Muscle of back (tissue), 11 donors: ENCODE measurements around the gene SGCD. TPM values are rescaled to one million over a fixed set of nuclear protein-coding genes. Genes with fewer than 3 reads are reported as not detected.

Experiments used
- DNase-seq, 3 donors: peaks; one replicate each; pipeline versions ENCODE4 v3.0.0 to v3.0.0-alpha.2; 2013
- polyA plus RNA-seq, 10 donors: library from polyadenylated mRNA; unstranded; fragments of 120-200 nt; gene quantifications; one replicate each; pipeline ENCODE4 v1.2.1, GENCODE V29; 2013; ENCODE audit not compliant: insufficient read length in 10 of 10

Gene SGCD
- polyA plus RNA-seq, 10 donors, result 77.3 to 113 (median 84.3) TPM

DNA sequence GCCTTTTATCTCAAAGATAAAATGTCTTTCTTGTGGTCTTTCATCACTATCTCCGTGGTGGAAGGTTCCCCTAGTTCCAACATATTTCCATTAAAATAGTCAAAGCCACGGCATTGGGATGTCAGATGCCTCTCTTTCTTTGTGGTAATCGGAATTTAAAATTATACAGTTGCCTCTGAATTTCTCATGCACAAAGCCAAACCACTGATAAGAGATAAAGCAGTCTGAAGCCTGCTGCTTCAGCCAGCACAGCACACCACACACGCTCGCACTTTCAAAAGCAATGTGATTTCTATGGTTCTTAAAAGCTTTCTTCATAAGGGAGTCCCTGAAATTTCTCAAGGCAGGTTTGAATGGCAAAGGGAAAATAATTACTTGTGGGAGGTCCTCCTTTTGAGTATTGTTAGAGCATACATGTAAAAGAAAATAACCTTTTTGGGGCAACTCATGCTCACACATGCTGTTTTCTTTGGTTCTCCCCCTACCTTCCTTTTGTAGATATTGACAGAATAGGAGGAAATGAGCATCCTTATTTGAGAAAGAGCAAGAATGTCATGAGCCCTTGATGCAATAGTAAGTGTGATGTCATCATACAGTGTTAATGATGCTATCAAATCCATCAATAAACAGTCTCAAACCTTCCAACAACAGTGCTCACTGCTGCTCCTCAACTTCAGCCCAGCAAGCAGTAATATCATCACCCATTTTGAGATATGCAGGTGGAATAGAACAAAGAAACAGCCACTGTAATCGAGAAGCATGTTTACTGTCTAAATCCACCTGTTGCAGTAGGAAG is 437.4 kb downstream of the SGCD start:
- no peak for DNase-seq

DNA sequence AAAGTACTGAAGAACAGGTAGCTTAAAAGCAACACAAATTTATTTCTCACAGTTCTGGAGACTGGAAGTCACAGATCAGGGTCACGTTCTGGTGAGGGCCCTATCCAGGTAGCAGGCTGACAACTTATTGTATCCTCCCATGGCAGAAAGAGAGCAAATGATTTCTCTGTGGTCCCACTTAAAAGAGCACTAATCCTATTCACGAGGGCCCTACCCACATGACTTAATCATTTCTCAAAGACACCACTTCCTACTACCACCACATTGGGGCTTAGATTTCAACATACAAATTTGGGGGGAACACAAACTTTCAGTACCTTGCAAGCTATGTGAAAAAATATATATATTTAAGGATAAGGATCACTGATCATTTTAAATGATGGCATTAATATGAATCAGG is 447.3 kb downstream of the SGCD start:
- DNase-seq, result no peak

DNA sequence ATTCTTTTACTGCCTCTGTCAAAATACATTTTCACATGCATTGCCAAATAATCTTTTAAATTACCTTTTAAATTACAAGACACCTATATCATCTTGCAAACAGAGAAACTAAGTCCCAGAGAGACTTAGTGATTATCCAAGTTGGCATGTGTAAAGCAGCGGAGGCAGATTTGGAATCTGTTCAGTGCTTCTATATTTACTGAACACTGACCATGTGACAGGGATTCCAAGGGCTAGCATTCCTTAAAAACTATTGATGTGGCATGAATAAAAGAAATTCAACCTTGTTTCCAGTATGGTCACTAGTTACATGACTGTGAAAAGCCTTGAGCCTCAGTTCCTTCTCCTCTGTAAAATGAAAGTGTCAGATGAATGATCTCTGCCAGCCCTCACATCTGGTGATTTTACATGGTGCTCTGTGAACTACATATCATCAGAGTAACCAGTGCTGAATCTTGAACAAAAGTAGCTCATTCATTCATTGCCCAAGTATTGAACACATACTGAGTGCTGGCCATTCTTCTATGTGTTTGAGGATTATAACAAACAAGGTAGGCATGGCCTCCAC is 451.3 kb downstream of the SGCD start:
- no peak for DNase-seq

DNA sequence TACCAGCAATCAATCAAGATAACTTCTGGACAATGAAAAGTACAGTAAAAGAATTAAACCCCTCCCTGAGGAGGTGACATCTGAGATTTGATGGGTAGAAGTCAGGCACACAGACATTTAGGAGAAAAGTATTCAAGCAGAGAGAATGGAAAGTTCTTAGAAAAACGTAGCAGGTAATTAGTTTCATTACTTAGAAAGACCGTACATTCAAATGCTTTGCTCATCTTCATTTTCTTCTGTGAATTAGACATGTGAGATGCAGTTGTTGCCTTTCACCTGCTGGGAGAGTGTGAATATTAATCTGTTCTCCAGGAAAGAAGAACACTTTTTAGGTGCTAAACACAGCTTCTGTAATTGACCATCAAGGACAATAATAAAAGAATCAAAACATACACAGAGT is 451.8 kb downstream of the SGCD start:
- no peak for DNase-seq

DNA sequence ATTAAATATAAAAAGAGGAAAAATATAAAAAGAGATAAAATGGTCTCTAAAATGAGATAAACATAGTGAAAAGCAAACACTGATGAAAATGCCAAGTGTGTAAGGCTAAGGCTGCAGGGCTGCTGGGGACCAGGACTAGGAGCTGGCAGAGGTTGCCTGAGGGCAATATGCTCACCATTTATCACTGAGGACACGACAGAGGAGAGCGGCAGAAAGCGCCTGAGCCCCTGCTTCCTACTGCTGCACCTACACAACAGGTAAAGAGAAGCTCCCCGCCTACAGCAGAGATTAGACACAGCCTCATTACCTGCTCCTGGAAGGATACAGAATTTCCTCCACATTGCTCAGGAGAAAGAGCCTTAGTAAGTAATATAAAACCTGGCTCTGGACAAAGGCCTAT is 452.5 kb downstream of the SGCD start:
- no peak for DNase-seq

DNA sequence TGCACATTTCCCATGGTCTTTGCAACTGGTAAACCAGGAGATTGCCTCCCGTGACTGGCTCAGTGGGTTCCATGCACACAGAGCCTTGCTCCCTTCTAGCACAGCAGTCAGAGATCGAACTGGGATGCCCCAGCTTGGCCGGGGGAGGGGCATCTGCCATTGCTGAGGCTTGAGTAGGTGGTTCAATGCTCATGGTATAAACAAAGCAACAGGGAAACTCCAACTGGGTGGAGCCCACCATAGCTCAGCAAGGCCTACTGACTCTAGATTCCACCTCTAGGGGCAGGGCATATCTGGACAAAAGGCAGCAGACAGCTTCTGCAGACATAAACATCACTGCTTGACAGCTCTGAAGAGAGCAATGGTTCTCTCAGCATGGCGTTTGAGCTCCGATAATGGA is 456.1 kb downstream of the SGCD start:
- no peak for DNase-seq

DNA sequence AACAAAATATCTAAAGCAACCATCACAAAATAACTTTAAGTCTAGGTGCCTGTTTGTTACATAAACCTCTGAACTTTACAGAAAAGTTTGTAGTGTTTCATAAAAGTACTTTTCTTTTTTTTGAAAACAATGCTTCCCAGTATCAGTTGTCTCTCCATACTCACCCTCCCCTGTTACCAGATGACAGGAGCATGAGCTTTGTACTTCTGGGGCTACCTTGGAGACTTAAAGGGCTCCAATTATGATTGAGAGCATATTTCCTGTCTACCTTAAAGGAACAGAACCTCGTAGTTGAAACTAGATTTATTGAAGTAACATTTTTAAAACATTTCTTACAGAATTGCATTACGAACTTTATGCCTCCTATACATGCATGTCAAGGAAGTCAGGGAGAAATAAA is 467.7 kb downstream of the SGCD start:
- DNase-seq, result no peak

DNA sequence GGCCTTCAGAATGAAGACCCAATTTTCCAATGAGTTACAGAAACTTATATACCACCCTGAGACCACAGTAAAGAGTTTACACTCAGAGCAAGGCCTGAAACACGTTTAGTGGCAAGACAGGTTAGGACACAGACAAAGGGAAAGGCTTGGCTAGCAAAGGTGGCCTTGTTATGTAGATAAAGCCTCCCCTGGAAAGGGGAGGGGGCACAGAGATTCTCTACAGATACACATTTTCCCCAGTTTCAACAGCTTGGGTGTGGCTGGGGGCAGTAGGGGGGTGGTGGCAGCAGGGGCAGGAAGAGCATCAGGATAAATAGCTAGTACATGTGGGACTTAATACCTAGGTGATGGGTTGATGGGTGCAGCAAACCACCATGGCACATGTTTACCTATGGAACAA is 471.2 kb downstream of the SGCD start:
- DNase-seq, result no peak

DNA sequence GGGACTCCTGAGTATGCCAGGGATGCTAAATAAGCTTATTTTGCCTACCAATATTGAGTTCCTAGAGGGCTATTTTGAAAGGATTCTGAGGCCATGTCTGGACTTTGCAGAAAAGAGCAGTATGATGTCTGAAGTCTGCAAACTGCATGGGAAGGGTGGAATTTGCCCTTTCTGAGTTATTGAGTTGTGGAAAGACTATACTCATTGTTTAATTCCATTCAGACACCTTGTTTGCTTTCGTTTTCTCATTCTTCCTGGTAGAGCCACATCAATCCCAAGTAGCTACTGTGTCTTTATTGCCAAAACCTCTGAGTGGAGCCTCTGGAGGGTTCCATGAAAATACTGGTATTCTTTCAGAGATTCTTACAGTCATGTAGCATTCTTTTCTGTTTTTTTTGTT is 472.2 kb downstream of the SGCD start:
- DNase-seq, result no peak

DNA sequence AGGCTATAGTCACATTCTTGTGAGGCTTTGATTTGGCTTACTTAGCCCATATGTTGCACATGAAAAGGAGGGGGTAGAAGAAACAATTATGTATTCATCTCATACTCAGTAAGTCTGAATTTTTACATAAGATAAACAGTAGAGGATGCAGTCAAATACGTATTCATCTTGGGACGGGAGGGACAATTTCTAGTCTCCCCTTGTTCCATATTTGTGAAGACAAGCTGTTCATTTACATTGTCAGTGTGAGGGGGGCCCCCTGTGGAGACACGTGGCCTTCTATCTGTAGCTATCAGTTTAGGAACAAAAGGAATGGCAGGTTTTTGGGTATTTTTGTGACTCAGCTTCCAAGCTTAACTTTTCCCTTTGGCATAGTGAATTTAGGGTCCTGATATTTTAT is 474.0 kb downstream of the SGCD start:
- DNase-seq, result no peak

DNA sequence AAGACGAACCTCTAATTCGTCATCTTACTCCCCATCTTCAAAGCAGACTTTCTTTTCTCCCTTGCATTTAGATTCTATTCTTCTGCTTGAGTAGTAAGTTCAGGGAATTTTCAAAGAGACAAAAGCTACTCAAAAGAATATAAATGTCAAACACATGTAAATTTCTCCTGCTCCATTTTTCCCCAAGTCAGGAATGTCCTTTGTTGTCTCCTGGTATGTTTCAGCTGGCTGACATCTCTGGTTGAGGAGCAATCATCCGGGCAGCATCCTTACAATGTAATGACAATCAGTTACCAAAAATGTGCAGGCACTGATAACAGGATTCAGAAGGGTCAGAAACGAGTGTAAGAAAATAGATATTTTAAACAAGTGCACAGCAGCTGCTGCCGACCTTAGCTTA is 475.5 kb downstream of the SGCD start:
- no peak for DNase-seq

DNA sequence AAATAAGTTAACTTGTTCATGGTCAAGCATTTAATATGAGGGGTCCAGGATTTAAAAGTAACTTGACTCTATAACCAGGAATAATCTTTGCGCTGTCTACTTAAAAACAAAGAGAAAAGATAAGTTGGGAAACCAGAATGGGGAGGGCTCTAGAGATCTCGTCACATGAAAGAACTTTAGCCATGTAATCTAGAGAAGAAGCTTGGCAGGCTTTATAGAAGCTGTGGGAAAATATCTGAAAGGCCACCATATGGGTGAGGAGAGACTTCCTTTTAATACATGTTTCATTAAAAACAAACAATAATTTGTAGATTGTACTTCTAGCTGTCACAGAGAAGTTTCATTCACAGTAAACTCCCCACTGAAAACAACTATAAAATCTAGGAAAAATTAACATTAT is 476.4 kb downstream of the SGCD start:
- DNase-seq, result no peak

DNA sequence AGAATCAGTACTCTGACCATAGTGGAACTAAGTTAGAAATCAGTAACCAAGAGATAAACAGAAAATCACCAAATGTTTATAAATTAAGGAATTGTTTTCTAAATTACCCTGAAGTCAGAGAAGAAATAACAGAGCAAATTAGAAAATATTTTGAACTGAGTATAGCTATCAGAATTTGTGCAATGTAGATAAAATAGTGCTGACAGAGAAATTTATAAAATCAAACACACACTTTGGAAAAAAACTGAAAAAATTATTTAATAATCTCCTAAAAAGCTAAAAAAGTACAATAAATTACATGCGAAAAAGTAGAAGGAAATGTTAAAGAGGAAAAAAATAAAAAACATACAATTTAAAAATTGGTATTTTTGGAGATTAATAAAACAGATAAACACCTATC is 486.0 kb downstream of the SGCD start:
- no peak for DNase-seq

DNA sequence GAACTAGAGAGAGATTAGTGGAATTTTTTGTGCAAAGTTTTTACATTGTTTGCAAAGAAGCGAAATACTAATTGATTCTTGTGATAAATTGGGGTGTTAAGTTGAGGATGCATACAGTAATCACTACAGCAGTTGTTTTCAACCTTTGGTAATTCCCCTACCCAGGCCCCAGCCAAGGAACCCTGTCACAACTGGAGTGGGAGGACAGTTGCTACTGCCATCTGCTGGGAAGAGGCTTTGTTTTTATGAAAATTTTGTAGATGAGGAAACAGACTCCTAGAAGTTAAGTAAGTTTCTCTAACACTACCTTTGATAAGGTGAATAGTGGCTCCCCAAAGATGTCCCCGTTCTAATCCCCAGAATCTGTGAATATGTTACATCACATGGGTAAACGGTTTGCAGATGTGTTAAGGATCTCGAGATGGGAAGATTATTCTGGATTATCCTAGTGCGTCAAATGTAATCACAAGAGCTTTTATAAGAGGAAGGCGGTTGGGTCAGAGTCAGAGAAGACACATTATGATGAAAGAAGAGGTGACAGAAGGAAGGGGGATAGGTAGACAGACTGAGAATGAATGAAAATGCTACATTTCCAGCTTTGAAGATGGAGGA is 489.1 kb downstream of the SGCD start:
- peak; percentile 15 to 54 (median 18) for DNase-seq
